ENCODE data around the gene TRIM68. TPM values are rescaled to one million over a fixed set of nuclear protein-coding genes. Genes with fewer than 3 reads are reported as not detected.
A peak's percentile ranks its signal among the peaks of the same experiment; 100 is the strongest.

The TRIM68 gene
- total RNA-seq, 1 experiment from 2014 or later = 16.3 TPM

GRCh38 chr11:4606231-4607015 is 1.6 kb downstream of the TRIM68 start:
- peak; percentile 44 for DNase-seq (ENCODE audit: low read depth)

- DNase-seq (ENCODE audit: low read depth) = no peak
Observed at GRCh38 chr11:4605057-4605456, 3.0 kb downstream of the TRIM68 start.

GRCh38 chr11:4593739-4594138 is 14.3 kb downstream of the TRIM68 start, which contains the start of gene OR52I1:
Gene OR52I1, plus strand, starts transcription at chr11:4594039. Its CDS starts 0 bp downstream, at chr11:4594039.
- no peak for DNase-seq (ENCODE audit: low read depth)

- DNase-seq (ENCODE audit: low read depth) = no peak
Observed at GRCh38 chr11:4589017-4589416, 19.0 kb downstream of the TRIM68 start.

GRCh38 chr11:4581443-4581842 is 26.6 kb downstream of the TRIM68 start, which contains the start of gene OR52I2:
Gene OR52I2, plus strand, starts transcription at chr11:4581743.
- no peak for DNase-seq (ENCODE audit: low read depth)

GRCh38 chr11:4580124-4580523 is 27.9 kb downstream of the TRIM68 start:
- no peak for DNase-seq (ENCODE audit: low read depth)

- DNase-seq (ENCODE audit: low read depth) = no peak
Observed at GRCh38 chr11:4578624-4579023, 29.4 kb downstream of the TRIM68 start.

- DNase-seq (ENCODE audit: low read depth) = no peak
Observed at GRCh38 chr11:4577761-4578160, 30.3 kb downstream of the TRIM68 start.

- DNase-seq (ENCODE audit: low read depth) = no peak
Observed at GRCh38 chr11:4576880-4577279, 31.2 kb downstream of the TRIM68 start.

GRCh38 chr11:4569075-4569474 is 39.0 kb downstream of the TRIM68 start:
- DNase-seq (ENCODE audit: low read depth) = no peak

- DNase-seq (ENCODE audit: low read depth) = no peak
Observed at GRCh38 chr11:4565371-4565770, 42.7 kb downstream of the TRIM68 start.

- DNase-seq (ENCODE audit: low read depth) = no peak
Observed at GRCh38 chr11:4560467-4560866, 47.6 kb downstream of the TRIM68 start.

GRCh38 chr11:4559527-4560440 is 48.2 kb downstream of the TRIM68 start:
- DNase-seq (ENCODE audit: low read depth) = no peak

GRCh38 chr11:4551346-4551979 is 56.6 kb downstream of the TRIM68 start:
- no peak for DNase-seq (ENCODE audit: low read depth)

Other genes starting within 250 kb of the TRIM68 start
- not detected in 2 replicates for gene OR52B4, start 239.8 kb downstream of the TRIM68 start, total RNA-seq (2014; rRNA removed; shearing (Covaris generic))
- gene TRIM21, start 214.5 kb downstream of the TRIM68 start, total RNA-seq (2014; rRNA removed; shearing (Covaris generic)) = 38.4 and 52.9 TPM in 2 replicates
- not detected in 2 replicates for gene OR52K2, start 158.9 kb downstream of the TRIM68 start, total RNA-seq (2014; rRNA removed; shearing (Covaris generic))
- gene OR52K1, start 125.6 kb downstream of the TRIM68 start, total RNA-seq (2014; rRNA removed; shearing (Covaris generic)) = not detected in 2 replicates
- gene OR52M1, start 63.0 kb downstream of the TRIM68 start, total RNA-seq (2014; rRNA removed; shearing (Covaris generic)) = not detected in 2 replicates
- gene OR52I2, start 26.5 kb downstream of the TRIM68 start, total RNA-seq (2014; rRNA removed; shearing (Covaris generic)) = not detected in 2 replicates
- gene OR52I1, start 14.2 kb downstream of the TRIM68 start, total RNA-seq (2014; rRNA removed; shearing (Covaris generic)) = not detected in 2 replicates
- gene OR51D1, start 29.2 kb upstream of the TRIM68 start, total RNA-seq (2014; rRNA removed; shearing (Covaris generic)) = not detected in 2 replicates
- gene OR51E1, start 35.8 kb upstream of the TRIM68 start, total RNA-seq (2014; rRNA removed; shearing (Covaris generic)) = not detected in 2 replicates
- gene OR51E2, start 89.6 kb upstream of the TRIM68 start, total RNA-seq (2014; rRNA removed; shearing (Covaris generic)) = not detected in 2 replicates
- gene MMP26, start 96.6 kb upstream of the TRIM68 start, total RNA-seq (2014; rRNA removed; shearing (Covaris generic)) = not detected in 2 replicates
- gene OR51F1, start 161.7 kb upstream of the TRIM68 start, total RNA-seq (2014; rRNA removed; shearing (Covaris generic)) = not detected in 2 replicates
- not detected in 2 replicates for gene OR52R1, start 196.1 kb upstream of the TRIM68 start, total RNA-seq (2014; rRNA removed; shearing (Covaris generic))
- not detected in 2 replicates for gene OR51F2, start 213.1 kb upstream of the TRIM68 start, total RNA-seq (2014; rRNA removed; shearing (Covaris generic))
- gene OR51S1, start 241.0 kb upstream of the TRIM68 start, total RNA-seq (2014; rRNA removed; shearing (Covaris generic)) = not detected in 2 replicates

Measured in M059J (cell line).